Measurements from ENCODE around the gene ZNF454. TPM values are rescaled to one million over a fixed set of nuclear protein-coding genes. Genes with fewer than 3 reads are reported as not detected.

The ZNF454 gene
- 0.26 and 0.63 TPM in 2 replicates for total RNA-seq

- DNase-seq (ENCODE audit: low read depth in 2 of 2) = peak; percentile 23 to 40
Observed at GRCh38 chr5:178940569-178941360, at the start of gene ZNF454. Gene ZNF454, plus strand, starts transcription at chr5:178941198. Its CDS starts 1,594 bp downstream, at chr5:178942792.

DNA sequence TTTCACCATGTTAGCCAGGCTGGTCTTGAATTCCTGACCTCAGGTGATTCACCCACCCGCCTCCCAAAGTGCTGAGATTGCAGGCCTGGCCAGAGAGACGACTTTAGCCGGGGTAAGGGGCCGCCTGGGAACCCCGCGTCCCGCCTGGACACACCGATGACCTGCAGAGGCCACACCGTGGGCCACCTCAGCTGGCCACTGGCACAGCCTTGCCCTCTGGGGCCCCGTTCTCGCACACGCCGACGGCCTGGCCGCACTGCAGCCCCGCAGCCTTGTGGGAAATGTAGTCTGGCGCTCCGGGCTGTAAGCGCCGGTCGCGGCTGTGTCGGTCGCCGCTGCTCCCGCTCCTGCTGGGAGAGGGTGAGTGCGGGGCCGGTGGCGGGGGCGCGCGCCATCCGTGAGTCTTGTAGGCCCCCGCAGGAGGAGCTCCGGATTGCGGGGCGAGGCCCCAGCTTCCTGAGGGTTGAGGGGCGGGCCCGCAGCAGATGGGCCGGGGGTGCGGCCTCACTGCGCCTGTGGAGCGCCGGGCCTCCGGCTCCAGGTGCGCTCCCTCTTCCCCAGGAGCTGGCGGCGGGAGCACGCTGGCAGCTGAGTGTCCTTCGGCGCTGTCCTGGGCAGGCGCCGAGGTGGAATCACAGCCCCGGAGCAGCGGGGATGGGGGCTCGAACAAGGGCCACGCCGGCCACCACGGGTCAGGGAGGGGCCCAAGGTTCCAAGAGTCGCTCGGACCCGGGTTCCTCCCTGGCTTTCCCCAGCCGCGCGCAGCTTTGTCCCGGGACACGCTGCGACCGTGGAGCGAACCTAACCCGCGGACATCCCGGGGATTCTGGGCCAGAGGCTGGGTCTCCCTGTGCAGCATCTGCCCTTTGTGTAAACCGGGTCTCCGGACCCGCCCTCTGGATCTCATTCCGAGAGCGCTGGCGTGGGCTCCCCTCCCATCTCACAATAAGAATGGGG is 45.1 kb upstream of the ZNF454 start, which contains the start of gene ZFP2:
TSS of gene ZFP2 (plus strand) at position 299 of the 957 bp plus-strand sequence. CDS start 35,401 bp downstream, outside the sequence.
- peak; percentile 12 to 64 for DNase-seq (ENCODE audit: low read depth in 2 of 2)

DNA sequence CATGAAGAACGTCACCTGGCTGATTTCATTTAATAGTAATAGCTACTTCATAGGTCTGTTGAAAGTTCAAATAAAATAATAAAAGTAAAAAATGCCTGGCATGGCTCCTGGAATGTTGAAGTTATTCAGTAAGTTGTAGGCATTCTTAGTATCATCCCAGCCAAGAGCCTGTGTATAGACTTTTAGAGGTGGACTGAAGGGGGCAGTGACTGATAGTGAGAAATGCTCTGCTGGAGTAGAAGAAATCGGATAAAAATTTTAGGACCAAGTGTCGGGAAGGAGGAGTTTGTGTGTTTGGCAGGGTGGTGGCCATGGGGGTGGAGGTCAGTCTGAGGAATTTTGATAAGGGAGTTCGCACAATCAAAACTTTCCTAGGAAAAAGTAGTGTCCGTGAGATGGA is 41.7 kb upstream of the ZNF454 start:
- no peak for DNase-seq (ENCODE audit: low read depth in 2 of 2)

DNA sequence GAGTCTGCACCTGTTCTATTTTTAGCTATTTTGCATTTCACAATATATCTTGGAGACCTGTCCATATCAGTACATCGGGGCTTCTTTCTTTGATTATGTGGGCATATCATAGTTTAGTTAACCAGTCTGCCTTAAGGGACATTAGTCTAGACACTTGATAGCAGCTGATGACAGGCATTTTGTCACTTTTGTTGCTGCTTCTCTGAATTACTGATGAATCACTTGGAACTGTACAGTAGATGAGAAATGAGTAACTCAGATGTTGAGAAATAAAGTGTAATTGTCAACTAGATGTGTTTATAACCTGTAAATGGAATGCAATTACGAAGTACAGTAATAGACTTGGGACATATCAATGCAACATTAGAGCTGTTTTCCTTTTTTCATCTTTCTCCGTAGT is 38.1 kb upstream of the ZNF454 start:
- no peak for DNase-seq (ENCODE audit: low read depth in 2 of 2)

GRCh38 chr5:178931846-178932760 is 8.9 kb upstream of the ZNF454 start:
- no peak for DNase-seq (ENCODE audit: low read depth in 2 of 2)

DNA sequence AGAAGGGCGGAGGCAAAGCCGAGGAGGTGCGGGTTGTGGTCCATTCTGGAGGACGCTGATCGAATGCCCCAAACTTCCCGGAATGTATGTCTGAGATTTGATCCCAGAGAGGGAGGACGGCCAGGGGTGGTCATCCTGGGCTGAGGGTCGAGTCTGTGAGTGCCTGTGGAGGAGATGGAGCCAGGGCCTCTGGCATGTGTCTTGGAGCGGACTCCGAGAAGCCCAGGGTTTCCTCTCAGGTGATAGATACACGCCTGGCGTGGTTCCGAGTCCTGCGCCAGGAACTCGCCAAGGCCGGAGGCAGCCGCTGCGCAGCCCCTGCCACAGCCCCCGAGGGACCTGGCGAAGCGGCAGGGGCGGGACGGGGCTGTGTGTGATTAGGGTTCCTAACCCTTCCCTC is 363 bp downstream of the ZNF454 start:
- DNase-seq (ENCODE audit: low read depth in 2 of 2) = no peak

DNA sequence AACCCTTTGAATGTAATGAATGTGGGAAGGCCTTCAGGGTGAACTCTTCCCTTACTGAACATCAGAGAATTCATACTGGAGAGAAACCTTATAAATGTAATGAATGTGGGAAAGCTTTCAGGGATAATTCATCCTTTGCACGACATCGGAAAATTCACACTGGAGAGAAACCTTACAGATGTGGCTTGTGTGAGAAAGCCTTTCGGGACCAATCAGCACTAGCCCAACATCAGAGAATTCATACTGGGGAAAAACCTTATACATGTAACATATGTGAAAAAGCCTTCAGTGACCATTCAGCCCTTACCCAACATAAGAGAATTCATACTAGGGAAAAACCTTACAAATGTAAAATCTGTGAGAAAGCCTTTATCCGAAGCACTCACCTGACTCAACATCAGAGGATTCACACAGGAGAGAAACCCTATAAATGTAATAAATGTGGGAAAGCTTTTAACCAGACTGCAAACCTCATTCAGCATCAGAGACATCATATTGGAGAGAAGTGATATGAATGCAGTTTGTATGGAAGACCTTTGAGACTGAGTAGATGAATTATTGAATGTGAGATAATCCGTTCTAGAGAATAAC is 24.6 kb downstream of the ZNF454 start:
- no peak for DNase-seq (ENCODE audit: low read depth in 2 of 2)

DNA sequence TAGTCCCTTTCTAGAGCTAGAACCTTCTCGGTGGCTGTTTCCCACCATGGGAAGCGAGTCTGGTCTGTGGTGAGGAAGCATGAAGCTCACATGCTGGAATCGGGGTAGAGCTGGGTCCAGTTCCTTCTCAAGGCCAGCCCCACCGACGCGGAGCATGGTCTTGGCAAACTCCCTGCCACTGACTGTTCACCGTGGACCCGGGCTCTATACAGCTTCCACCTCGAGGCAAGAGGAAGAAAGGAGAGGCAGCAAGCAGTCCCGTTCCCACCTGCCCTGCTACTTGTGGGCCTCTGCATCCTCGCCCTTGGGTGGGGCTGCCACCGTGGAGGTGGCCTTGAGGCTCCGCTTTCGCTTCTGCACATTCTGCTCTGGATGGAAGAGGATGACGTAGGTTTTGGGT is 40.4 kb downstream of the ZNF454 start:
- no peak for DNase-seq (ENCODE audit: low read depth in 2 of 2)

DNA sequence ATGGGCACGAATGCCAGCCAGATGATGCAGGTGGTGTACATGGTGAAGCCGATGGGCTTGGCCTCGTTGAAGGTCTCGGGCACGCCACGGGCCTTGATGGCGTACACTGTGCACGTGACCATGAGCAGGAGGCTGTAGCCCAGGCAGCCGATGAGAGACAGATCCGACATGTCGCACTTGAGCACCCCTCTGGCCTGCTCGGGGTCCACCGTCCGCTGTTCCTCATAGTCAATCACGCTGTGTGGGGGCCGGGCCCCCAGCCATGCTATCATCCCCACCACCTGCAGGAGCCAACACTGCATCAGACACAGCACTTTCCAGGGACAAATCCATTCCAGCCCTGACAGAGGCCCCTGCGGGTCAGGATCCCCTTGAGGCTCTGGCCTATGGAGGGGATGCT is 41.9 kb downstream of the ZNF454 start:
- DNase-seq (ENCODE audit: low read depth in 2 of 2) = no peak

DNA sequence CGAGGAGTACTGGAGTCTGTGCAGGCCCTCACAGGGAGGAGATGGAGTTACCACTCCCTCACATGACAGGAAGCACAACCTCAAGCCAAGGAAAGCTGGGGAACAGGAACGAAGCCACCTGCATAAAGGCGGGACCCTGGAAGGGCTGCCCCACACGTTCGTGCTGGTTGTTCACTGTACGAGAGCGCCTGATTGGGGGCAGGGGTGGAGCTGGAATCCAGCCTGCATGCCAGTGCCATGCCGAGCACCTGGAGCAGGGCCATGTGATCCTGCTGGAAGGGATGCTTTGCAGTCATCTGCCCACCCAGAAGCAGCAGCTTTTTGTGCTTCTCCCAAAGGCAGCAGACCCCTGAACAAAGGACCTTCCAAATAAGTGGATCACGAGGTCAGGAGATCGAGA is 42.7 kb downstream of the ZNF454 start:
- DNase-seq (ENCODE audit: low read depth in 2 of 2) = no peak

DNA sequence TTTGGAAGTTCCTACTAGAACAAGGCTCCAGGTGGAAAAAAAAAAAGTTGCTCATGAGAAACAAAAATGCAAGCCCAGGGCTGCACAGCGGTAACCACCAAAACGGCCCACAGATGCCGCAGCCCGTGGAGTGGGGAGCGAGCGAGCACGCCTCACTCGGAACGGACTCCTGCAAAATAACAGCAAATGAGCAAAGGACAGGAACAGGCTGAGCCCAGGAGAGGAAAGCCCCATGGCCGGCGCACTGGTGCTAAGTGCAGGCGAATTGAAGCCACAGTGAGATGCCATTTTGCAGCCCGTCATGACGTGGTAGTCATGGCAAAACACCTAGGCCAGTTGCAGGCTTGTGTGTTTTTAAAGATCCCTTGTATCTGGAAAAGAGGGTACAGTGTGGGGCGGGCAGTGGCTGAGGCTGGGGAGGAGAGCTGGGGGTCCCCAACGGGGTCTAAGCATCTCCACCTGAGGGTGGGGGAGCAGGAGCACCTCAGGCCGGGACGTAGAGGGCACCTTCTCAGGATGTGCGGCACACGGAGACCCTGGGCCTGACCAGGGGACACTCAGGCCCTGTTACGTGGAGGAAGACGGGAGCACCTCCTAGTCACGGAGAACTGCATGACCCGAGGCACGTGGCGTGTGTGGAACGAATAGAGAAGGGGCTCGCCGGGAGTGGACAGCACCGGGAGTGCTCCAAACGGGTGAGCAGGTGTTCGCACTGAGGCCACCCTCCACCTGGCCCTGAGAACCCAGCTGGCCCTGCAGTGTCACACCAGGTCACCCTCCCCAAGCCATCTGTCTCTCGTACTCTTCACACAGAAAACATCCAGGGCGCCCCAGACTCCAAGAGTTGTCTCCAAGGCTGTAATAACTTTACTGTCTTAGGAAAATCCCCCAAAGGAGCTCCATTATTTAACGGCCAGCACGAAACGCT is 43.4 kb downstream of the ZNF454 start:
- no peak for DNase-seq (ENCODE audit: low read depth in 2 of 2)

GRCh38 chr5:178986326-178986960 is 45.4 kb downstream of the ZNF454 start:
- DNase-seq (ENCODE audit: low read depth in 2 of 2) = no peak

- DNase-seq (ENCODE audit: low read depth in 2 of 2) = no peak
Observed at GRCh38 chr5:178988436-178989220, 47.6 kb downstream of the ZNF454 start.

DNA sequence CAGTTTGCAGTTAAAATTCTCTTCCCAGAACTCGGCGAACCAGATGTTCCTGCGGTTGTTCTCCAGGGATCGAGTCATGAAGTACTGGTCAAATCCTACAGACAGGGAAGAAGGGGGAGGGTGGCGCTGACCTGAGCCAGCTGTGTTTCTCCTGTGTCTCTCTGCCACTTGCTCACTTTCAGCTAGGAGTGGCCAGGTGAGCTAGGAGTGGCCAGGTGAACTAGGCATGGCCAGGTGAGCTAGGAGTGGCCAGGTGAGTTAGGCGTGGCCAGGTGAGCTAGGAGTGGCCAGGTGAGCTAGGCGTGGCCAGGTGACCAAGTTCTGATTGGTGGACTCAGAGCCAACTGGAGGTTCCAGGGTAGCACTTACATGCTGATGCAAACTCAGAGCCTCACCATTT is 48.3 kb downstream of the ZNF454 start:
- DNase-seq (ENCODE audit: low read depth in 2 of 2) = no peak

DNA sequence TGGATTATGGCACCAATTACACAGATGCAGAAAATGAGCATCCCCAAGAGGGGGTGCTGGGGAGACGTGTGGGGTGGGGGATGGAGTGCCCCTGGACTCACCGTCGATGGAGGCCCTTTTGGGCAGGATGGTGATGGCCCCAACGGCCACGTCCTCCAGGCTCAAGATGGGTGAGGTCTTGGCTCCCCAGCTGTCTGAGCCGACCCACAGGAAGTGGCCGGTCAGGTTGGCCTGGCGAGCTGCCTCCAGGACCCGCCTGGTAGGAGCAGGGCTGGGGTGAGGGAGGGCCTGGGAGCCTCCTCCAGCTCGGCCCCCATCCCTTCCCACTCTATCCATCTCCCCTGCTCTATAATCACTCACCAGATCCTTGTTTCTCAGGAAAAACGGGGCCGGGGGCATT is 49.5 kb downstream of the ZNF454 start:
- DNase-seq (ENCODE audit: low read depth in 2 of 2) = no peak

- no peak for DNase-seq (ENCODE audit: low read depth in 2 of 2)
Observed at GRCh38 chr5:178991190-178992145, 50.5 kb downstream of the ZNF454 start.

DNA sequence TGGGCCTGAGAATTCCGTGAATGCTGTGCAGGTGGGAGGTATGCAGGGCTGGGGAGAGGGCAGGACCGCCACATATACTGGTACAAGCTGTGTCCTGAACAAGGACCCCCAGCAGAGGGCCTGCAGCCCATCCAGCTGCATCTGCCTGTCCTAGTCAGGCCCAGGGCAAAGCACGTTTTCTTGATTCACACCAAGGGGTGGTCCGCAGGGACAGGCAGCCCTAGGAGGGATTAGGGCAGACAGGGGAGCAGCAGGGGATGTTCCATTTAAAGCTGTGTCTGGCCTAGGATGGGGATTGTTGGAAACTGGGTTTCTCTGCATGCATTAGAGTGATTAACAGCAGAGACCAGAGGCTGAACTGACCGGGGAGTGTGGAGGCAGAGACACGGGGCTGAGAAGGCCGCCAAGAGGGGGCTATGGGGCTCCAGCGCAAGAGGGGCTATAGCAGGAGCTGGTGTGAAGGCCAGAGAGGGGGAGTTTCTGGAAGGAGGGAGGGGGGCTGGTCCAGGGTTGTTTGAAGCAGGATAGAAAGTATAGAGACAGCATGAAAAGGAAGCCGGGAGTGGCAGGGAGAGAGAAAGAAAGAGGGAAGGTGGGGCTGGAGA is 51.4 kb downstream of the ZNF454 start:
- no peak for DNase-seq (ENCODE audit: low read depth in 2 of 2)

All from dermis microvascular lymphatic vessel endothelial cell (primary cell).